ENCODE data around the gene ZFPM1.

The ZFPM1 gene

DNA sequence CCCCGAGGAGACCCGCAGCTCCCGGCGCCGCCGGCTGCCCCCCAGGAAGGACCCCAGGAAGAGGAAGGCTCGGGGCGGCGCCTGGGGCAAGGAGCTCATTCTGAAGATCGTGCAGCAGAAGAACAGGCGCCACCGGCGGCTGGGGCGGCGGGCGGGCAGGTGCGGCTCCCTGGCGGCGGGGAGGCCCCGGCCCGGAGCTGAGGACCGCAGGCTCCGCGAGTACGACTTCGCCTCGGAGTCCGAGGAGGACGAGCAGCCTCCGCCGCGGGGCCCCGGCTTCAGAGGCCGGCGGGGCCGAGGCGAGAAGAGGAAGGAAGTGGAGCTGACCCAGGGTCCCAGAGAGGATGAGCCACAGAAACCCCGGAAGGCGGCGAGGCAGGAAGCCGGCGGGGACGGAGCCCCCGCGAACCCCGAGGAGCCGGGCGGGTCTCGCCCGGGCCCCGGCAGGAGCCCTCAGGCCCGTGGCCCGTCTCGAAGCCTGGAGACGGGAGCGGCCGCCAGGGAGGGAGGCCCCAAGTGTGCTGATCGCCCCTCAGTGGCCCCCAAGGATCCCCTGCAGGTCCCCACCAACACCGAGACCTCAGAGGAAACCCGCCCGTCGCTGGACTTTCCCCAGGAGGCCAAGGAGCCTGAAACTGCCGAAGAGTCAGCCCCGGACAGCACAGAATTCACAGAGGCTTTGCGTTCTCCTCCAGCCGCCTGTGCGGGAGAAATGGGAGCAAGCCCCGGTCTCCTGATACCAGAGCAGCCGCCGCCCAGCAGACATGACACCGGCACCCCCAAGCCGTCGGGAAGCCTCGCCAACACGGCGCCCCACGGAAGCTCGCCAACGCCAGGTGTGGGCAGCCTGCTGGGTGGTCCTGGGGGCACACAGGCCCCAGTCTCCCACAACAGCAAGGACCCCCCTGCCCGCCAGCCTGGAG is 22.3 kb upstream of the ZFPM1 start:
- TF ChIP-seq ZFX (IDR thresholded peaks at IDR 0.05; ENCODE audit: borderline replicate concordance), result no peak
- TF ChIP-seq, protein P1, sequence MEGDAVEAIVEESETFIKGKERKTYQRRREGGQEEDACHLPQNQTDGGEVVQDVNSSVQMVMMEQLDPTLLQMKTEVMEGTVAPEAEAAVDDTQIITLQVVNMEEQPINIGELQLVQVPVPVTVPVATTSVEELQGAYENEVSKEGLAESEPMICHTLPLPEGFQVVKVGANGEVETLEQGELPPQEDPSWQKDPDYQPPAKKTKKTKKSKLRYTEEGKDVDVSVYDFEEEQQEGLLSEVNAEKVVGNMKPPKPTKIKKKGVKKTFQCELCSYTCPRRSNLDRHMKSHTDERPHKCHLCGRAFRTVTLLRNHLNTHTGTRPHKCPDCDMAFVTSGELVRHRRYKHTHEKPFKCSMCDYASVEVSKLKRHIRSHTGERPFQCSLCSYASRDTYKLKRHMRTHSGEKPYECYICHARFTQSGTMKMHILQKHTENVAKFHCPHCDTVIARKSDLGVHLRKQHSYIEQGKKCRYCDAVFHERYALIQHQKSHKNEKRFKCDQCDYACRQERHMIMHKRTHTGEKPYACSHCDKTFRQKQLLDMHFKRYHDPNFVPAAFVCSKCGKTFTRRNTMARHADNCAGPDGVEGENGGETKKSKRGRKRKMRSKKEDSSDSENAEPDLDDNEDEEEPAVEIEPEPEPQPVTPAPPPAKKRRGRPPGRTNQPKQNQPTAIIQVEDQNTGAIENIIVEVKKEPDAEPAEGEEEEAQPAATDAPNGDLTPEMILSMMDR (IDR thresholded peaks at IDR 0.05), result no peak

DNA sequence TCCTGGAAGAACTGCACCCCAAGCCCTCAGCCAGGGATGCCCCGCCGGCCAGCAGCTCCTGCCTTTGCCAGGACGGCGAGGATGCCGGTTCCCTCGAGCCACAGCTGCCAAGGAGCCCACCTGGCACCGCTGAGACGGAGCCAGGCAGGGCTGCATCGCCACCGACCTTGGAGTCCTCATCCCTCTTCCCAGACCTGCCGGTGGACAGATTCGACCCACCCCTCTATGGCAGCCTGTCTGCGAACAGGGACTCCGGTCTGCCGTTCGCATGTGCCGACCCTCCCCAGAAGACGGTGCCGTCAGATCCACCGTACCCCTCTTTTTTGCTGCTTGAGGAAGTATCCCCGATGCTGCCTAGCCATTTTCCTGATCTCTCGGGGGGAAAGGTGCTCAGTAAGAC is 21.4 kb upstream of the ZFPM1 start:
- H3K27ac ChIP-seq, result no peak overlapping the region
- TF ChIP-seq ZFX (IDR thresholded peaks at IDR 0.05; ENCODE audit: borderline replicate concordance), result no peak
- TF ChIP-seq, protein P1 (IDR thresholded peaks at IDR 0.05), result no peak

More for the DNA sequence above, 22.3 kb upstream of the ZFPM1 start:
- no peak overlapping the region for H3K27ac ChIP-seq

DNA sequence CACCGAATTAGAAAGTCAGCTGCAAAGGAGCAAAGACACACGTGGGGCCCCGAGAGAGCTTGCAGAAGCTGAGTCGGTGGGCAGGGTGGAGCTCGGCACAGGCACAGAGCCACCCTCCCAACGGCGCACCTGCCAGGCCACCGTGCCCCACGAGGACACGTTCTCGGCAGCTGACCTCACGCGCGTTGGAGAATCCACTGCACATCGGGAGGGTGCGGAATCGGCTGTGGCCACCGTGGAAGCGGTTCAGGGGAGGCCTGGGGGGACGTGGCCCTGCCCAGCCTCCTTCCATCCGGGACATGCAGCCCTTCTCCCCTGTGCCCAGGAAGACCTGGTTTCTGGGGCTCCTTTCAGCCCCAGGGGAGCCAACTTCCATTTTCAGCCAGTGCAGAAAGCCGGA is 20.9 kb upstream of the ZFPM1 start:
- TF ChIP-seq, protein P1 (IDR thresholded peaks at IDR 0.05), result no peak
- TF ChIP-seq ZFX (IDR thresholded peaks at IDR 0.05; ENCODE audit: borderline replicate concordance), result no peak
- H3K27ac ChIP-seq, result no peak overlapping the region

DNA sequence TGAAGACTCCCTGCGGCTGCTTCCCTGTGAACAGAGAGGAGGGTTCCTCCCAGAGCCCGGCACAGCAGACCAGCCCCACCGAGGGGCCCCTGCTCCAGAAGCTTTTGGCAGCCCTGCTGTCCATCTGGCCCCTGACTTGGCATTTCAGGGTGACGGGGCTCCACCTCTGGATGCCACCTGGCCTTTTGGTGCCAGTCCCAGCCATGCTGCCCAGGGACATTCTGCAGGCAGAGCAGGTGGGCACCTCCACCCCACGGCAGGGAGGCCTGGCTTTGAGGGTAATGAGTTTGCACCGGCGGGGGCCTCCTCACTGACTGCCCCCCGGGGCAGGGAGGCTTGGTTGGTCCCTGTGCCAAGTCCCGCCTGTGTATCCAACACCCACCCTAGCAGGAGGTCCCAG is 20.3 kb upstream of the ZFPM1 start:
- TF ChIP-seq ZFX (IDR thresholded peaks at IDR 0.05; ENCODE audit: borderline replicate concordance), result no peak
- TF ChIP-seq, protein P1 (IDR thresholded peaks at IDR 0.05), result no peak
- H3K27ac ChIP-seq, result no peak overlapping the region

DNA sequence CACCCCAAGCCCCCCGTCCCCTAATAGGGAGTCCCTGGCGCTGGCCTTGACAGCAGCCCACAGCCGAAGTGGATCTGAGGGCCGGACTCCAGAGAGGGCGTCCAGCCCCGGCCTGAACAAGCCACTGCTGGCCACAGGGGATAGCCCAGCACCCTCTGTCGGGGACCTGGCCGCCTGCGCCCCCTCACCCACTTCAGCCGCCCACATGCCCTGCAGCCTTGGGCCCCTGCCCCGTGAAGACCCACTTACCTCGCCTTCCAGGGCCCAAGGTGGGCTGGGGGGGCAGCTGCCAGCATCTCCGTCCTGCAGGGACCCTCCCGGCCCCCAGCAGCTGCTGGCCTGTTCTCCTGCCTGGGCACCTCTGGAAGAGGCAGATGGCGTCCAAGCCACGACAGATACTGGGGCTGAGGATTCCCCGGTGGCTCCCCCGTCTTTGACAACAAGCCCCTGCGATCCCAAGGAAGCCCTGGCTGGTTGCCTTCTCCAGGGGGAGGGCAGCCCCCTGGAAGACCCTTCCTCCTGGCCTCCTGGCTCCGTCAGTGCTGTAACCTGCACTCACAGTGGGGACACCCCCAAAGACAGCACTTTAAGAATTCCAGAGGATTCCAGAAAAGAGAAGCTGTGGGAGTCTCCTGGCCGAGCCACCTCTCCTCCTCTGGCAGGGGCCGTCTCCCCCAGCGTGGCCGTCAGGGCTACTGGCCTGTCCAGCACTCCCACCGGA is 19.3 kb upstream of the ZFPM1 start:
- TF ChIP-seq, protein P1 (IDR thresholded peaks at IDR 0.05), result no peak
- TF ChIP-seq ZFX (IDR thresholded peaks at IDR 0.05; ENCODE audit: borderline replicate concordance), result no peak
- H3K27ac ChIP-seq, result no peak overlapping the region

DNA sequence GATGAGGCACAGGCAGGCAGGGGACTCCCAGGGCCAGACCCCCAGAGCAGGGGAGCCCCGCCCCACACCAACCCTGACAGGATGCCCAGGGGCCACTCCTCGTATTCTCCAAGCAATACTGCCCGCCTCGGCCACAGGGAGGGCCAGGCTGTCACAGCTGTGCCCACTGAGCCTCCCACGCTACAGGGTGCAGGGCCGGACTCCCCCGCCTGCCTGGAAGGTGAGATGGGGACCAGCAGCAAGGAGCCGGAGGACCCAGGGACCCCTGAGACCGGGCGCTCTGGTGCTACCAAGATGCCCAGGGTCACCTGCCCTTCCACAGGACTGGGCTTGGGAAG is 18.8 kb upstream of the ZFPM1 start:
- H3K27ac ChIP-seq, result no peak overlapping the region
- TF ChIP-seq, protein P1 (IDR thresholded peaks at IDR 0.05), result no peak
- no peak for TF ChIP-seq ZFX (IDR thresholded peaks at IDR 0.05; ENCODE audit: borderline replicate concordance)

DNA sequence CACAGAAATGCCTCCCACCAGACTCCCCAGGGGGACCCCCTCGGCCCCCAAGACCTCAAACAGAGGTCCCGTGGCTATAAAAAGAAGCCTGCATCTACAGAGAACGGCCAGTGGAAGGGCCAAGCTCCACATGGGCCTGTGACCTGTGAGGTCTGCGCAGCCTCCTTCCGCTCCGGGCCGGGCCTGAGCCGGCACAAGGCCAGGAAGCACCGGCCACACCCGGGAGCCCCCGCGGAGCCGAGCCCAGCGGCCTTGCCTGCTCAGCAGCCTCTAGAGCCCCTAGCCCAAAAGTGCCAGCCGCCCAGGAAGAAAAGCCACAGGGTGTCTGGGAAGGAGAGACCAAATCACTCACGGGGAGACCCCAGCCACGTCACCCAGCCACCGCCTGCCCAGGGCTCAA is 18.3 kb upstream of the ZFPM1 start:
- no peak for TF ChIP-seq ZFX (IDR thresholded peaks at IDR 0.05; ENCODE audit: borderline replicate concordance)
- TF ChIP-seq, protein P1 (IDR thresholded peaks at IDR 0.05), result no peak
- H3K27ac ChIP-seq, result no peak overlapping the region

Data from 22Rv1 (cell line).